Endothelial cell of umbilical vein (primary cell): ENCODE results near the gene MICAL3. TPM values are rescaled to one million over a fixed set of nuclear protein-coding genes. Genes with fewer than 3 reads are reported as not detected.

Experiments
- BruUV-seq: library from RNA; stranded (reverse); fragments of 400-500 nt; replicated peaks from 2 replicates; lab custom pipeline; 2021; lab: Mats Ljungman, UMichigan
- CTCF ChIA-PET: fragments of 300-600, 350-600 bp; sonication (Branson Sonifier 250); formaldehyde crosslinking; loops from one replicate; lab custom pipeline; 2021; ENCODE audit warnings: antibody characterized with exemption, inconsistent platforms; lab: Charles Lee
- POLR2A ChIA-PET: fragments of 300-600, 350-600 bp; sonication (Branson Sonifier 250); formaldehyde crosslinking; loops from one replicate; lab custom pipeline; 2021; ENCODE audit warnings: antibody characterized with exemption, inconsistent platforms; lab: Charles Lee
- DNase-seq: peaks from one replicate; pipeline ENCODE4 v3.0.0-alpha.2; 2011; ENCODE audit warnings: low read depth, low spot score
- FAIRE-seq: peaks from 2 replicates; lab custom pipeline; 2011; peaks lifted over from hg19 to GRCh38; lab: Jason Lieb, UNC
- H2AFZ ChIP-seq: 2 replicates; pipeline ENCODE4 v1.6.0; 2012; ENCODE audit warnings: low read depth, low read length, control low read depth, inconsistent platforms
- H3K27ac ChIP-seq: 2 replicates; pipeline ENCODE4 v1.5.1; 2011; ENCODE audit warnings: low read depth, mild to moderate bottlenecking, control low read depth, low read length, moderate library complexity; ENCODE audit not compliant: insufficient read depth
- H3K27me3 ChIP-seq, 2 experiments: 2 replicates each; pipeline versions ENCODE4 v1.6.0 to v1.6.1; 2011; ENCODE audit warnings: low read length in 2 of 2, mixed read lengths in 1 of 2; ENCODE audit not compliant: control insufficient read depth in 2 of 2, insufficient read depth in 2 of 2
- H3K36me3 ChIP-seq, 2 experiments: 2 replicates in 1 of 2; 3 replicates in 1 of 2; pipeline ENCODE4 v1.5.1; 2011; ENCODE audit warnings: low read length in 2 of 2, mild to moderate bottlenecking in 1 of 2, moderate library complexity in 1 of 2; ENCODE audit not compliant: control insufficient read depth in 2 of 2, insufficient read depth in 2 of 2; ENCODE audit errors: extremely low read depth in 1 of 2
- H3K4me1 ChIP-seq: 3 replicates; pipeline ENCODE4 v1.5.1; 2011; ENCODE audit warnings: mild to moderate bottlenecking, low read length; ENCODE audit not compliant: control insufficient read depth, insufficient read depth; ENCODE audit errors: extremely low read depth
- H3K4me2 ChIP-seq: 2 replicates; pipeline ENCODE4 v1.6.1; 2011; ENCODE audit warnings: low read length, control low read depth, mixed read lengths; ENCODE audit not compliant: insufficient read depth
- H3K4me3 ChIP-seq, 3 experiments: fragments of 200-600 bp in 1 of 3; sonication (generic), shearing (Covaris generic) in 1 of 3; replicated peaks in 1 of 3; 2 replicates each; pipeline ENCODE4 v1.5.1; 2011 to 2016; ENCODE audit warnings: control low read depth in 3 of 3, low read length in 3 of 3, mild to moderate bottlenecking in 2 of 3, inconsistent platforms in 1 of 3, low read depth in 1 of 3, moderate library complexity in 1 of 3; ENCODE audit not compliant: insufficient read depth in 1 of 3
- H3K79me2 ChIP-seq: 2 replicates; pipeline ENCODE4 v1.6.0; 2012; ENCODE audit warnings: low read length, inconsistent platforms; ENCODE audit not compliant: control insufficient read depth, insufficient read depth
- H3K9ac ChIP-seq: replicated peaks from 2 replicates; pipeline ENCODE3; 2011; ENCODE audit warnings: low read length, control low read depth; ENCODE audit not compliant: insufficient read depth; ENCODE audit errors: extremely low read depth
- H3K9me1 ChIP-seq: replicated peaks from 3 replicates; pipeline ENCODE4 v1.6.0; 2011; ENCODE audit warnings: mild to moderate bottlenecking, low read length; ENCODE audit not compliant: control insufficient read depth, insufficient read depth; ENCODE audit errors: extremely low read depth
- H3K9me3 ChIP-seq: replicated peaks from 2 replicates; pipeline ENCODE4 v1.5.1; 2012; ENCODE audit warnings: low read length, inconsistent platforms; ENCODE audit not compliant: control insufficient read depth, insufficient read depth
- H4K20me1 ChIP-seq: replicated peaks from 2 replicates; pipeline ENCODE3; 2011; ENCODE audit warnings: mild to moderate bottlenecking, low read length; ENCODE audit not compliant: control insufficient read depth, insufficient read depth; ENCODE audit errors: extremely low read depth
- CTCF ChIP-seq, 2 donors: IDR thresholded peaks; 1 replicate in 1 of 2; 2 replicates in 1 of 2; pipeline ENCODE4 v1.5.1; 2011; ENCODE audit warnings: low read length in 2 of 2, mild to moderate bottlenecking in 2 of 2, moderate library complexity in 2 of 2, control low read depth in 1 of 2, inconsistent platforms in 1 of 2, low read depth in 1 of 2; ENCODE audit not compliant: insufficient read depth in 1 of 2; ENCODE audit errors: extremely low read depth in 1 of 2
- EZH2 ChIP-seq: IDR thresholded peaks from 2 replicates; pipeline ENCODE4 v1.6.1; 2012; ENCODE audit warnings: borderline replicate concordance, low read depth, mild to moderate bottlenecking, moderate library complexity, low read length, inconsistent platforms; ENCODE audit not compliant: severe bottlenecking
- GATA2 ChIP-seq: IDR thresholded peaks from 2 replicates; pipeline ENCODE4 v1.7.0; 2011; ENCODE audit warnings: low read depth, mild to moderate bottlenecking, moderate library complexity, mixed read lengths, low read length; ENCODE audit not compliant: insufficient read length, insufficient read depth
- JUN ChIP-seq: IDR thresholded peaks from 2 replicates; pipeline ENCODE4 v1.6.1; 2011; ENCODE audit warnings: borderline replicate concordance, low read depth; ENCODE audit not compliant: insufficient read length, insufficient read depth
- POLR2A ChIP-seq: IDR thresholded peaks from 2 replicates; pipeline ENCODE4 v1.6.1; 2012; ENCODE audit warnings: low read depth, mild to moderate bottlenecking, control low read depth, low read length
- POLR2AphosphoS5 ChIP-seq: IDR thresholded peaks from 2 replicates; pipeline ENCODE4 v1.6.1; 2012; ENCODE audit warnings: low read depth, mild to moderate bottlenecking, control low read depth, low read length, moderate library complexity; ENCODE audit not compliant: insufficient read depth
- dilution Hi-C: fragments of 300-500 bp; cut with MboI; formaldehyde crosslinking; loops from one replicate; pipeline ENCODE4 v1.15.0; 2019; ENCODE audit warnings: low sequenced_read_pairs; ENCODE audit not compliant: extremely low pct_ligation_motif_present
- intact Hi-C: fragments of 100-400 bp; cut with micrococcal nuclease; formaldehyde crosslinking; loops from one replicate; pipeline ENCODE4 v1.10.0; 2022
- polyA plus RNA-seq, 4 experiments: library from polyadenylated mRNA; depleted of rRNA in 3 of 4; stranded (reverse) in 3 of 4; unstranded in 1 of 4; fragments of >200 nt; gene quantifications; 2 replicates each; pipeline versions ENCODE4 v1.2.1 to v1.2.3, GENCODE V29; 2011 to 2012; ENCODE audit warnings: missing spikeins in 1 of 4
- total RNA-seq: library from RNA; stranded (reverse); gene quantifications from 2 replicates; pipeline ENCODE4 v1.2.3, GENCODE V29; 2021
- TF ChIP-seq, protein P1 (sequence below): IDR thresholded peaks from 2 replicates; pipeline ENCODE4 v1.6.1; 2011; ENCODE audit not compliant: insufficient read depth, insufficient read length

The MICAL3 gene
- total and polyA plus RNA-seq, 2 donors (not counting 3 experiments of a cell fraction or from before 2014, with no cell fraction given), result 14.5 to 63.7 TPM

- TF ChIP-seq EZH2, result no peak
- no peak for TF ChIP-seq POLR2A
- TF ChIP-seq, protein P1, sequence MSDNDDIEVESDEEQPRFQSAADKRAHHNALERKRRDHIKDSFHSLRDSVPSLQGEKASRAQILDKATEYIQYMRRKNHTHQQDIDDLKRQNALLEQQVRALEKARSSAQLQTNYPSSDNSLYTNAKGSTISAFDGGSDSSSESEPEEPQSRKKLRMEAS, result no peak
- TF ChIP-seq JUN, result no peak
- TF ChIP-seq GATA2, result no peak
- TF ChIP-seq CTCF (IDR thresholded peaks at IDR 0.05; ENCODE audit: extremely low read depth in 1 of 2, insufficient read depth in 1 of 2, low read depth in 1 of 2, low read length in 2 of 2), result no peak
- no peak for TF ChIP-seq POLR2AphosphoS5
- Histone ChIP-seq H3K9me1 (no peaks in the 10 kb centered on the region), H3K9ac (no peak overlapping the region), H4K20me1 (no peaks in the 10 kb centered on the region), H3K27me3 (no peaks in the 10 kb centered on the region), H3K36me3 (peaks cover 0 to 4% of the 10 kb centered on the region in 2 experiments), H2AFZ (no peak overlapping the region), H3K79me2 (no peaks in the 10 kb centered on the region), H3K27ac (no peak overlapping the region), H3K4me2 (no peak overlapping the region), H3K9me3 (no peaks in the 10 kb centered on the region), H3K4me1 (no peaks in the 10 kb centered on the region), H3K4me3 (no peak overlapping the region)
- BruUV-seq, result no TSS peak
- dilution Hi-C loops (no loop called here), intact Hi-C loops (loop anchor here (2.0 to 5.0 kb wide), 3 partner anchors 89 to 757 kb away; no protein-coding TSS in a partner anchor)
- no peak for FAIRE-seq
- POLR2A ChIA-PET, result interaction anchor here (1.3 kb wide), 1 partner anchor 244 kb away, joined by 5 read pairs; no protein-coding TSS in a partner anchor
- DNase-seq, result no peak
- CTCF ChIA-PET, result interaction anchor here (1.6 to 9.4 kb wide), 4 partner anchors 195 to 273 kb away, joined by 3 to 385 read pairs (median 10); partner anchors contain the start of gene PEX26
Observed at GRCh38 chr22:17831501-17832251, 192.7 kb downstream of the MICAL3 start.
